HAP-1 (cell line): Measurements from ENCODE around the gene MSANTD1.

Source experiments
- DNase-seq, 2 experiments: peaks; one replicate each; pipeline ENCODE4 v3.0.0-alpha.2; 2016 to 2020; ENCODE audit warnings: low spot score in 2 of 2
- H3K27me3 ChIP-seq: fragments of 250-450 bp; sonication (Bioruptor Pico); 2 replicates; pipeline ENCODE4 v1.5.1; 2020; ENCODE audit warnings: low read depth, mild to moderate bottlenecking, moderate library complexity
- H3K36me3 ChIP-seq: fragments of 250-450 bp; sonication (Bioruptor Pico); replicated peaks from 2 replicates; pipeline ENCODE4 v1.5.1; 2020; ENCODE audit warnings: mild to moderate bottlenecking
- H3K4me1 ChIP-seq: fragments of 250-450 bp; sonication (Bioruptor Pico); 2 replicates; pipeline ENCODE4 v1.5.1; 2020; ENCODE audit warnings: mild to moderate bottlenecking
- H3K4me3 ChIP-seq: fragments of 250-450 bp; sonication (Bioruptor Pico); 2 replicates; pipeline ENCODE4 v1.5.1; 2020; ENCODE audit warnings: mild to moderate bottlenecking, moderate library complexity
- H3K9me3 ChIP-seq: fragments of 250-450 bp; sonication (Bioruptor Pico); 2 replicates; pipeline ENCODE4 v1.5.1; 2020; ENCODE audit warnings: mild to moderate bottlenecking, moderate library complexity
- in situ Hi-C: fragments of 300-500 bp; cut with MboI; formaldehyde crosslinking; loops from 3 replicates; pipeline ENCODE4 v1.14.3; 2020; ENCODE audit warnings: low sequenced_read_pairs, inconsistent platforms, mixed read lengths

The MSANTD1 gene

GRCh38 chr4:3221996-3222395 is 27.0 kb upstream of the MSANTD1 start:
- Histone ChIP-seq H3K27me3 (no peaks in the 10 kb centered on the region), H3K36me3 (peaks cover 35% of the 10 kb centered on the region), H3K9me3 (no peaks in the 10 kb centered on the region), H3K4me3 (no peak overlapping the region), H3K4me1 (no peaks in the 10 kb centered on the region)
- in situ Hi-C loops: no loop called here
- DNase-seq: no peak

GRCh38 chr4:3223346-3223745 is 25.6 kb upstream of the MSANTD1 start:
- in situ Hi-C loops: no loop called here
- Histone ChIP-seq H3K36me3 (peaks cover 23% of the 10 kb centered on the region), H3K27me3 (no peaks in the 10 kb centered on the region)

GRCh38 chr4:3223956-3224748 is 24.8 kb upstream of the MSANTD1 start:
- H3K9me3 ChIP-seq: no peaks in the 10 kb centered on the region
- H3K4me3 ChIP-seq: no peak overlapping the region
- DNase-seq: no peak
- H3K27me3 ChIP-seq: no peaks in the 10 kb centered on the region
- peaks cover 31% of the 10 kb centered on the region for H3K36me3 ChIP-seq
- H3K4me1 ChIP-seq: no peaks in the 10 kb centered on the region
- in situ Hi-C loops: no loop called here

More at GRCh38 chr4:3223346-3223745, 25.6 kb upstream of the MSANTD1 start:
- Histone ChIP-seq H3K4me3 (no peak overlapping the region), H3K4me1 (no peaks in the 10 kb centered on the region), H3K9me3 (no peaks in the 10 kb centered on the region)
- DNase-seq: no peak

GRCh38 chr4:3225071-3225850 is 23.7 kb upstream of the MSANTD1 start:
- in situ Hi-C loops: no loop called here
- H3K36me3 ChIP-seq: peaks cover 39% of the 10 kb centered on the region
- no peak for DNase-seq

GRCh38 chr4:3225936-3226335 is 23.0 kb upstream of the MSANTD1 start:
- no peaks in the 10 kb centered on the region for H3K27me3 ChIP-seq
- H3K4me1 ChIP-seq: no peaks in the 10 kb centered on the region
- H3K36me3 ChIP-seq: peaks cover 43% of the 10 kb centered on the region
- H3K4me3 ChIP-seq: no peak overlapping the region
- no peak for DNase-seq
- in situ Hi-C loops: no loop called here
- no peaks in the 10 kb centered on the region for H3K9me3 ChIP-seq

More at GRCh38 chr4:3225071-3225850, 23.7 kb upstream of the MSANTD1 start:
- Histone ChIP-seq H3K27me3 (no peaks in the 10 kb centered on the region), H3K9me3 (no peaks in the 10 kb centered on the region), H3K4me1 (no peaks in the 10 kb centered on the region), H3K4me3 (no peak overlapping the region)

- in situ Hi-C loops: no loop called here
- Histone ChIP-seq H3K9me3 (no peaks in the 10 kb centered on the region), H3K4me1 (no peaks in the 10 kb centered on the region), H3K36me3 (peaks cover 46% of the 10 kb centered on the region), H3K4me3 (no peak overlapping the region), H3K27me3 (no peaks in the 10 kb centered on the region)
- DNase-seq: no peak
Observed at GRCh38 chr4:3226467-3226866, 22.5 kb upstream of the MSANTD1 start.

- DNase-seq: no peak
- H3K36me3 ChIP-seq: peaks cover 49% of the 10 kb centered on the region
- in situ Hi-C loops: no loop called here
Observed at GRCh38 chr4:3226944-3227343, 22.0 kb upstream of the MSANTD1 start.

GRCh38 chr4:3227878-3228675 is 20.9 kb upstream of the MSANTD1 start:
- peaks cover 57% of the 10 kb centered on the region for H3K36me3 ChIP-seq
- in situ Hi-C loops: no loop called here

More at GRCh38 chr4:3226944-3227343, 22.0 kb upstream of the MSANTD1 start:
- no peaks in the 10 kb centered on the region for H3K9me3 ChIP-seq
- H3K4me3 ChIP-seq: no peak overlapping the region
- H3K4me1 ChIP-seq: no peaks in the 10 kb centered on the region
- no peaks in the 10 kb centered on the region for H3K27me3 ChIP-seq

GRCh38 chr4:3228881-3229280 is 20.1 kb upstream of the MSANTD1 start:
- Histone ChIP-seq H3K36me3 (peaks cover 51% of the 10 kb centered on the region), H3K27me3 (no peaks in the 10 kb centered on the region), H3K4me3 (no peak overlapping the region), H3K4me1 (no peaks in the 10 kb centered on the region), H3K9me3 (no peaks in the 10 kb centered on the region)
- DNase-seq: no peak
- in situ Hi-C loops: no loop called here

More at GRCh38 chr4:3227878-3228675, 20.9 kb upstream of the MSANTD1 start:
- H3K27me3 ChIP-seq: no peaks in the 10 kb centered on the region
- H3K4me3 ChIP-seq: no peak overlapping the region
- DNase-seq: no peak
- H3K4me1 ChIP-seq: no peaks in the 10 kb centered on the region
- H3K9me3 ChIP-seq: no peaks in the 10 kb centered on the region

- no peaks in the 10 kb centered on the region for H3K27me3 ChIP-seq
- no peak for DNase-seq
- no peak overlapping the region for H3K4me3 ChIP-seq
- no peaks in the 10 kb centered on the region for H3K4me1 ChIP-seq
- H3K36me3 ChIP-seq: peaks cover 49% of the 10 kb centered on the region
- in situ Hi-C loops: no loop called here
- no peaks in the 10 kb centered on the region for H3K9me3 ChIP-seq
Observed at GRCh38 chr4:3229328-3229727, 19.6 kb upstream of the MSANTD1 start.

- Histone ChIP-seq H3K4me1 (no peaks in the 10 kb centered on the region), H3K36me3 (peaks cover 48% of the 10 kb centered on the region), H3K9me3 (no peaks in the 10 kb centered on the region), H3K27me3 (no peaks in the 10 kb centered on the region), H3K4me3 (no peak overlapping the region)
- in situ Hi-C loops: no loop called here
- no peak for DNase-seq
Observed at GRCh38 chr4:3229964-3230363, 19.0 kb upstream of the MSANTD1 start.

- H3K36me3 ChIP-seq: peaks cover 51% of the 10 kb centered on the region
- in situ Hi-C loops: no loop called here
Observed at GRCh38 chr4:3231471-3231870, 17.5 kb upstream of the MSANTD1 start.

GRCh38 chr4:3232001-3232400 is 17.0 kb upstream of the MSANTD1 start:
- H3K27me3 ChIP-seq: no peaks in the 10 kb centered on the region
- in situ Hi-C loops: no loop called here
- no peaks in the 10 kb centered on the region for H3K4me1 ChIP-seq
- no peak for DNase-seq
- no peak overlapping the region for H3K4me3 ChIP-seq
- no peaks in the 10 kb centered on the region for H3K9me3 ChIP-seq
- peaks cover 48% of the 10 kb centered on the region for H3K36me3 ChIP-seq

More at GRCh38 chr4:3231471-3231870, 17.5 kb upstream of the MSANTD1 start:
- H3K27me3 ChIP-seq: no peaks in the 10 kb centered on the region
- H3K4me3 ChIP-seq: no peak overlapping the region
- no peaks in the 10 kb centered on the region for H3K4me1 ChIP-seq
- DNase-seq: no peak
- no peaks in the 10 kb centered on the region for H3K9me3 ChIP-seq
